Measurements from ENCODE around the gene ZNF521. TPM values are rescaled to one million over a fixed set of nuclear protein-coding genes. Genes with fewer than 3 reads are reported as not detected.

Gene ZNF521
- total and polyA plus RNA-seq, 2 of the 13 experiments (the other 11 are each of a cell fraction or from before 2014, with no cell fraction given): 0.02 TPM; not detected in 1

DNA sequence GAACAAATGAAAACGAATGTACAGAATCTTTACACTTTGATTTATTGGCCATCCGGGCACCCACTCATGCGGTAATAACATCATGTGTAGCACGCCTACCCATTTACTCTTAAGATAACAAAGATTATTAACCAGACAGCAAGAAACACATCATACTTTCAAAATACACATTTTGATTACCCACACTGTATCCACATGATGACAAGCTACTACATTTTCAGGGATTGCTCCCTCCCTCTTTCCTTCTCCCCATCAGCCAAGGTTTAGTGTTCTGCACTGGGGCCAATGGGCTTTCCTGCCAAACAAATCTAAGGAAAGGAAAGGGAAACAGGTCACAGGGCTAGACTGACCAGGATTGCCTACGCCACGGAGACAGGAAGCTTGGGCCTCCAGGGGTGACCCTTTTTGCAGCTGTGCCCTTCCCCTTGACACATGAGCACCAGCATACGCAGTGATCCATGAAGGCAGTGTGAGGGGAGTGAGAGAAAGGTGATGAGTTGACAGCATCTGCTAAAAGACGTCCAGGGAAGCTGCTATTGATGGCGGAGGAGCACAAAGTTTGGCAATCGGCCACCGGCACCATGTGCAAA lies 76.5 kb downstream of the ZNF521 start:
- FAIRE-seq: no peak
- H3K4me1 ChIP-seq (ENCODE audit: insufficient read depth, low read length): no peaks in the 10 kb centered on the region
- DNase-seq (ENCODE audit: low spot score): no peak
- WGBS (ENCODE audit: low lambda C conversion rate): 11% methylated on average over 11 of the region's 11 CpGs
- ATAC-seq: no peak
- no peaks in the 10 kb centered on the region for H3K79me2 ChIP-seq (ENCODE audit: insufficient read depth, low read length)
- TF ChIP-seq ZNF572 (CRISPR knock-in tag; IDR thresholded peaks at IDR 0.05) (no peak), ZNF274 (CRISPR knock-in tag; IDR thresholded peaks at IDR 0.05) (no peak), ETV5 (CRISPR knock-in tag; IDR thresholded peaks at IDR 0.05; ENCODE audit: borderline replicate concordance) (no peak), EZH2 (conservative IDR thresholded peaks at IDR 0.05; ENCODE audit: low read depth, low read length) (no peak), ZNF709 (CRISPR knock-in tag; IDR thresholded peaks at IDR 0.05) (no peak), FOXP1 (IDR thresholded peaks at IDR 0.05) (no peak), FOXP1 (CRISPR knock-in tag; IDR thresholded peaks at IDR 0.05) (no peak), ZNF563 (CRISPR knock-in tag; IDR thresholded peaks at IDR 0.05) (no peak), SYNCRIP (IDR thresholded peaks at IDR 0.05; ENCODE audit: insufficient read depth, low read depth, low read length) (no peak), ZNF607 (CRISPR knock-in tag; IDR thresholded peaks at IDR 0.05; ENCODE audit: borderline replicate concordance) (no peak), SRY (CRISPR knock-in tag; IDR thresholded peaks at IDR 0.05) (no peak), PAWR (CRISPR knock-in tag; IDR thresholded peaks at IDR 0.05; ENCODE audit: borderline replicate concordance) (no peak)
- TF ChIP-seq, protein P1, sequence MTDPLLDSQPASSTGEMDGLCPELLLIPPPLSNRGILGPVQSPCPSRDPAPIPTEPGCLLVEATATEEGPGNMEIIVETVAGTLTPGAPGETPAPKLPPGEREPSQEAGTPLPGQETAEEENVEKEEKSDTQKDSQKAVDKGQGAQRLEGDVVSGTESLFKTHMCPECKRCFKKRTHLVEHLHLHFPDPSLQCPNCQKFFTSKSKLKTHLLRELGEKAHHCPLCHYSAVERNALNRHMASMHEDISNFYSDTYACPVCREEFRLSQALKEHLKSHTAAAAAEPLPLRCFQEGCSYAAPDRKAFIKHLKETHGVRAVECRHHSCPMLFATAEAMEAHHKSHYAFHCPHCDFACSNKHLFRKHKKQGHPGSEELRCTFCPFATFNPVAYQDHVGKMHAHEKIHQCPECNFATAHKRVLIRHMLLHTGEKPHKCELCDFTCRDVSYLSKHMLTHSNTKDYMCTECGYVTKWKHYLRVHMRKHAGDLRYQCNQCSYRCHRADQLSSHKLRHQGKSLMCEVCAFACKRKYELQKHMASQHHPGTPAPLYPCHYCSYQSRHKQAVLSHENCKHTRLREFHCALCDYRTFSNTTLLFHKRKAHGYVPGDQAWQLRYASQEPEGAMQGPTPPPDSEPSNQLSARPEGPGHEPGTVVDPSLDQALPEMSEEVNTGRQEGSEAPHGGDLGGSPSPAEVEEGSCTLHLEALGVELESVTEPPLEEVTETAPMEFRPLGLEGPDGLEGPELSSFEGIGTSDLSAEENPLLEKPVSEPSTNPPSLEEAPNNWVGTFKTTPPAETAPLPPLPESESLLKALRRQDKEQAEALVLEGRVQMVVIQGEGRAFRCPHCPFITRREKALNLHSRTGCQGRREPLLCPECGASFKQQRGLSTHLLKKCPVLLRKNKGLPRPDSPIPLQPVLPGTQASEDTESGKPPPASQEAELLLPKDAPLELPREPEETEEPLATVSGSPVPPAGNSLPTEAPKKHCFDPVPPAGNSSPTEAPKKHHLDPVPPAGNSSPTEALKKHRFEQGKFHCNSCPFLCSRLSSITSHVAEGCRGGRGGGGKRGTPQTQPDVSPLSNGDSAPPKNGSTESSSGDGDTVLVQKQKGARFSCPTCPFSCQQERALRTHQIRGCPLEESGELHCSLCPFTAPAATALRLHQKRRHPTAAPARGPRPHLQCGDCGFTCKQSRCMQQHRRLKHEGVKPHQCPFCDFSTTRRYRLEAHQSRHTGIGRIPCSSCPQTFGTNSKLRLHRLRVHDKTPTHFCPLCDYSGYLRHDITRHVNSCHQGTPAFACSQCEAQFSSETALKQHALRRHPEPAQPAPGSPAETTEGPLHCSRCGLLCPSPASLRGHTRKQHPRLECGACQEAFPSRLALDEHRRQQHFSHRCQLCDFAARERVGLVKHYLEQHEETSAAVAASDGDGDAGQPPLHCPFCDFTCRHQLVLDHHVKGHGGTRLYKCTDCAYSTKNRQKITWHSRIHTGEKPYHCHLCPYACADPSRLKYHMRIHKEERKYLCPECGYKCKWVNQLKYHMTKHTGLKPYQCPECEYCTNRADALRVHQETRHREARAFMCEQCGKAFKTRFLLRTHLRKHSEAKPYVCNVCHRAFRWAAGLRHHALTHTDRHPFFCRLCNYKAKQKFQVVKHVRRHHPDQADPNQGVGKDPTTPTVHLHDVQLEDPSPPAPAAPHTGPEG (CRISPR knock-in tag; IDR thresholded peaks at IDR 0.05): no peak
- TF ChIP-seq, protein P2, sequence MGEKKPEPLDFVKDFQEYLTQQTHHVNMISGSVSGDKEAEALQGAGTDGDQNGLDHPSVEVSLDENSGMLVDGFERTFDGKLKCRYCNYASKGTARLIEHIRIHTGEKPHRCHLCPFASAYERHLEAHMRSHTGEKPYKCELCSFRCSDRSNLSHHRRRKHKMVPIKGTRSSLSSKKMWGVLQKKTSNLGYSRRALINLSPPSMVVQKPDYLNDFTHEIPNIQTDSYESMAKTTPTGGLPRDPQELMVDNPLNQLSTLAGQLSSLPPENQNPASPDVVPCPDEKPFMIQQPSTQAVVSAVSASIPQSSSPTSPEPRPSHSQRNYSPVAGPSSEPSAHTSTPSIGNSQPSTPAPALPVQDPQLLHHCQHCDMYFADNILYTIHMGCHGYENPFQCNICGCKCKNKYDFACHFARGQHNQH (CRISPR knock-in tag; IDR thresholded peaks at IDR 0.05): no peak
- H3K4me2 ChIP-seq (ENCODE audit: low read depth, low read length): no peak overlapping the region
- ChIA-PET CTCF (ENCODE audit: low intra/inter-chr PET ratio, low total read pairs) (no interaction called here), POLR2A (no interaction called here)
- no peaks in the 10 kb centered on the region for H3K27me3 ChIP-seq (ENCODE audit: control insufficient read depth in 1 of 2, insufficient read depth in 2 of 2, low read length in 2 of 2)
- no peaks in the 10 kb centered on the region for H3K9me3 ChIP-seq (ENCODE audit: low read length)
- no peak overlapping the region for H2AFZ ChIP-seq (ENCODE audit: low read length)
- intact Hi-C loops (cut with micrococcal nuclease; ENCODE audit: unreplicated experiment): no loop called here
- no peak overlapping the region for H3K27ac ChIP-seq (ENCODE audit: extremely low read length, insufficient read depth, low read length)
- no peak overlapping the region for H3K4me3 ChIP-seq (replicated peaks in 1 of 3; ENCODE audit: insufficient read depth in 1 of 3, low read depth in 2 of 3, low read length in 3 of 3)
- no TSS peak for BruUV-seq (replicated peaks)
- H4K20me1 ChIP-seq (ENCODE audit: insufficient read depth, low read length): no peaks in the 10 kb centered on the region
- in situ Hi-C loops (cut with HindIII; ENCODE audit: extremely low pct_ligation_motif_present, low pct_unique_long_range_greater_than_20kb): no loop called here
- H3K36me3 ChIP-seq (replicated peaks in 1 of 2; ENCODE audit: control insufficient read depth in 1 of 2, insufficient read depth in 2 of 2, low read length in 2 of 2): no peaks in the 10 kb centered on the region
- no peak overlapping the region for H3K9ac ChIP-seq (ENCODE audit: insufficient read depth, low read depth, low read length)
